Keratinocyte (primary cell): Measurements from ENCODE around the gene SWT1. TPM values are rescaled to one million over a fixed set of nuclear protein-coding genes. Genes with fewer than 3 reads are reported as not detected.

Source experiments
- DNase-seq: peaks from one replicate; pipeline ENCODE4 v3.0.0-alpha.2; 2011; ENCODE audit warnings: low read depth, missing footprints, low spot score
- FAIRE-seq: peaks from 2 replicates; lab custom pipeline; 2011; peaks lifted over from hg19 to GRCh38; lab: Jason Lieb, UNC
- H2AFZ ChIP-seq: 2 replicates; pipeline ENCODE4 v1.6.0; 2012; ENCODE audit warnings: low read length, control low read depth, inconsistent platforms; ENCODE audit not compliant: control insufficient read depth
- H3K27ac ChIP-seq: 2 replicates; pipeline ENCODE4 v1.5.1; 2011; ENCODE audit warnings: low read length; ENCODE audit not compliant: control insufficient read depth, insufficient read depth
- H3K27me3 ChIP-seq: 3 replicates; pipeline ENCODE4 v1.6.0; 2011; ENCODE audit warnings: low read length; ENCODE audit not compliant: control insufficient read depth, insufficient read depth; ENCODE audit errors: extremely low read depth
- H3K36me3 ChIP-seq, 2 experiments: 2 replicates in 1 of 2; 3 replicates in 1 of 2; pipeline ENCODE4 v1.5.1; 2011; ENCODE audit warnings: low read length in 2 of 2, mild to moderate bottlenecking in 1 of 2; ENCODE audit not compliant: control insufficient read depth in 2 of 2, insufficient read depth in 2 of 2; ENCODE audit errors: extremely low read depth in 1 of 2
- H3K4me1 ChIP-seq: 3 replicates; pipeline ENCODE4 v1.5.1; 2011; ENCODE audit warnings: low read length; ENCODE audit not compliant: control insufficient read depth, insufficient read depth; ENCODE audit errors: extremely low read depth
- H3K4me2 ChIP-seq: 3 replicates; pipeline ENCODE4 v1.6.0; 2011; ENCODE audit warnings: low read depth, low read length; ENCODE audit not compliant: control insufficient read depth, insufficient read depth; ENCODE audit errors: extremely low read depth
- H3K4me3 ChIP-seq, 3 experiments: fragments of 200-600 bp in 1 of 3; sonication (generic) in 1 of 3; 2 replicates in 2 of 3; 3 replicates in 1 of 3; pipeline ENCODE4 v1.5.1; 2011 to 2016; ENCODE audit warnings: low read length in 3 of 3, mild to moderate bottlenecking in 3 of 3, control low read depth in 2 of 3, inconsistent platforms in 1 of 3, low read depth in 1 of 3, mixed read lengths in 1 of 3, mixed run types in 1 of 3, moderate library complexity in 1 of 3; ENCODE audit not compliant: control insufficient read depth in 2 of 3, insufficient read depth in 2 of 3; ENCODE audit errors: extremely low read depth in 1 of 3
- H3K79me2 ChIP-seq: 2 replicates; pipeline ENCODE4 v1.6.0; 2012; ENCODE audit warnings: low read length; ENCODE audit not compliant: control insufficient read depth, insufficient read depth
- H3K9ac ChIP-seq: 3 replicates; pipeline ENCODE4 v1.6.0; 2011; ENCODE audit warnings: low read length; ENCODE audit not compliant: control insufficient read depth, insufficient read depth; ENCODE audit errors: extremely low read depth
- H3K9me1 ChIP-seq: 3 replicates; pipeline ENCODE4 v1.6.0; 2011; ENCODE audit warnings: low read length; ENCODE audit not compliant: control insufficient read depth, insufficient read depth; ENCODE audit errors: extremely low read depth
- H3K9me3 ChIP-seq: 2 replicates; pipeline ENCODE4 v1.5.1; 2012; ENCODE audit warnings: low read depth, low read length; ENCODE audit not compliant: control insufficient read depth
- H4K20me1 ChIP-seq: 3 replicates; pipeline ENCODE4 v1.6.0; 2011; ENCODE audit warnings: low read length; ENCODE audit not compliant: control insufficient read depth, insufficient read depth; ENCODE audit errors: extremely low read depth
- EZH2 ChIP-seq: IDR thresholded peaks from one replicate; pipeline ENCODE4 v1.6.1; 2012; ENCODE audit warnings: inconsistent platforms, mild to moderate bottlenecking, low read length, moderate library complexity
- dilution Hi-C: fragments of 300-500 bp; cut with MboI; formaldehyde crosslinking; loops from one replicate; pipeline ENCODE4 v1.7.0; 2020; ENCODE audit warnings: low sequenced_read_pairs; ENCODE audit not compliant: extremely low pct_ligation_motif_present
- polyA plus RNA-seq, 5 experiments: library from polyadenylated mRNA; depleted of rRNA in 3 of 5; stranded (reverse) in 3 of 5; stranded (forward) in 1 of 5; unstranded in 1 of 5; fragments of >200 nt; gene quantifications; 1 replicate in 1 of 5; 2 replicates in 3 of 5; 3 replicates in 1 of 5; pipeline versions ENCODE4 v1.2.1 to v1.2.3, GENCODE V29; 2011 to 2012; ENCODE audit warnings: missing spikeins in 2 of 5, low read depth in 1 of 5, low replicate concordance in 1 of 5
- TF ChIP-seq, protein P1 (sequence below), 3 experiments: IDR thresholded peaks in 1 of 3; conservative IDR thresholded peaks in 1 of 3; optimal IDR thresholded peaks in 1 of 3; 2 replicates in 2 of 3; 3 replicates in 1 of 3; pipeline versions ENCODE3 to v1.5.1; 2011; ENCODE audit warnings: low read length in 3 of 3, mild to moderate bottlenecking in 3 of 3, moderate library complexity in 2 of 3, control low read depth in 1 of 3, inconsistent platforms in 1 of 3; ENCODE audit not compliant: insufficient read depth in 2 of 3; ENCODE audit errors: extremely low read depth in 1 of 3

The SWT1 gene
- polyA plus RNA-seq, 1 donor (not counting 4 experiments of a cell fraction or from before 2014, with no cell fraction given) = 2.9 TPM

DNA sequence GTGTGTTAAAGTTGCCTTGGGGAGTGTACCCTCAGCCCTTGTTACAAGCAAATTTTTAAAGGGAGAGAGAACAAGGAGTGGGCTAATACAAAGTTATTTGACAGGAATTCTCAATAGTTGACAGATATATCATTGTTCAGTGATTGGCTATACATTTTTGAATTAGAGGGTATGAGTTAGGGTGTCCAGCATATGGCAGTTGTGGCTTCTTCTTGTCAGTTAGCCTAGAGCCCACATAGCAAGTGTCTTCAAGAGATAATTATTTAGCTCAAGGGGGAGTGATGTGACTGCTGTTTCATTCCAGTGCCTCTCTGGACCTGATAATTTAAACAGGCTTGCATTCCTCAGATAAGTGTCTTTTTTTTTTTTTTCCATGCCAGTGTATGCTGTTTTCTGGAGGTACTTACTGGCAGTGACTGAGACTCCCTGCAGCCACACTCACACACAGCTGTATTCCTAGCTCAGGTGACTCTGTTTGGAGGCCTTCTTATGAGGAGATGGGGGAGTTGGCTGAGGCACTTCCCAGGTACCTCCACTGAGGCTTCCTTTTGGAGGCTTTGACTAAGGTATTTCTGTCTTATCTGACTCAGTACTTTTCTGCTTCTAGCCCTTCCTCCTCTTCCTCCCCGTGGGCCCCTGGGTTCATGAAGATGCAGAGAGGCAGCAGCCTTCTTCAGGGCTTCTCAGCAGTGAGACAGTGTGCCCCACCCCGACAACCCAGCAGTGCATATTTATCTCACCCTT, 127.7 kb downstream of the SWT1 start:
- H3K9me1 ChIP-seq = no peaks in the 10 kb centered on the region
- FAIRE-seq (no peak), DNase-seq (no peak)
- dilution Hi-C loops = no loop called here
- TF ChIP-seq EZH2 = no peak
- TF ChIP-seq, protein P1, sequence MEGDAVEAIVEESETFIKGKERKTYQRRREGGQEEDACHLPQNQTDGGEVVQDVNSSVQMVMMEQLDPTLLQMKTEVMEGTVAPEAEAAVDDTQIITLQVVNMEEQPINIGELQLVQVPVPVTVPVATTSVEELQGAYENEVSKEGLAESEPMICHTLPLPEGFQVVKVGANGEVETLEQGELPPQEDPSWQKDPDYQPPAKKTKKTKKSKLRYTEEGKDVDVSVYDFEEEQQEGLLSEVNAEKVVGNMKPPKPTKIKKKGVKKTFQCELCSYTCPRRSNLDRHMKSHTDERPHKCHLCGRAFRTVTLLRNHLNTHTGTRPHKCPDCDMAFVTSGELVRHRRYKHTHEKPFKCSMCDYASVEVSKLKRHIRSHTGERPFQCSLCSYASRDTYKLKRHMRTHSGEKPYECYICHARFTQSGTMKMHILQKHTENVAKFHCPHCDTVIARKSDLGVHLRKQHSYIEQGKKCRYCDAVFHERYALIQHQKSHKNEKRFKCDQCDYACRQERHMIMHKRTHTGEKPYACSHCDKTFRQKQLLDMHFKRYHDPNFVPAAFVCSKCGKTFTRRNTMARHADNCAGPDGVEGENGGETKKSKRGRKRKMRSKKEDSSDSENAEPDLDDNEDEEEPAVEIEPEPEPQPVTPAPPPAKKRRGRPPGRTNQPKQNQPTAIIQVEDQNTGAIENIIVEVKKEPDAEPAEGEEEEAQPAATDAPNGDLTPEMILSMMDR (optimal IDR thresholded peaks at IDR 0.05 in 1 of 3, IDR thresholded peaks at IDR 0.05 in 1 of 3, conservative IDR thresholded peaks at IDR 0.05 in 1 of 3; ENCODE audit: extremely low read depth in 1 of 3, insufficient read depth in 2 of 3, low read length in 3 of 3) = no peak
- H3K4me2 ChIP-seq = no peak overlapping the region
- H3K9ac ChIP-seq = no peak overlapping the region
- H3K36me3 ChIP-seq = no peaks in the 10 kb centered on the region
- no peak overlapping the region for H3K27ac ChIP-seq
- H2AFZ ChIP-seq = no peak overlapping the region
- H4K20me1 ChIP-seq = no peaks in the 10 kb centered on the region
- H3K9me3 ChIP-seq = no peaks in the 10 kb centered on the region
- H3K79me2 ChIP-seq = no peaks in the 10 kb centered on the region
- H3K4me1 ChIP-seq = no peaks in the 10 kb centered on the region
- H3K4me3 ChIP-seq = no peak overlapping the region
- H3K27me3 ChIP-seq = no peaks in the 10 kb centered on the region

DNA sequence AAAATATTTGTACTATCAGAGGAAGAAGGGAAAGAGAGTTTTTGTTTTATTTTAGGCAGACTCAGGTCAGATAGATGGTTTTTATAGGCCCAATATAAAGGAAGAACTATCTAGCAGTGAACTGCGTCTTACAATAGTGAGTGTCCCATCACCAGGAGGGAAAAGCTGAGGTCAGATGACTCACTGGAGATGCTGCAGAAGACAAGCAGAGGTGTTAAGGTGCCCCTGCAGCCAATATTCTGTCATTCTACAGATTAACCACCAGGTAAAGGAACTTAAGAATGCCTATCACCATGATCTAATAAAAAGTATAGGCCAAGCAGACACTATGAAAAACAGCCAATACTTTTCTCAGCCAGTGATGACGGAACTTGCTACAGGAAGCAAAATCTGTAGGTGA, 130.5 kb downstream of the SWT1 start:
- Histone ChIP-seq H3K9ac (no peak overlapping the region), H3K9me3 (no peaks in the 10 kb centered on the region), H3K4me2 (no peak overlapping the region), H3K9me1 (no peaks in the 10 kb centered on the region), H4K20me1 (no peaks in the 10 kb centered on the region), H3K36me3 (no peaks in the 10 kb centered on the region), H3K4me3 (no peak overlapping the region), H3K27me3 (no peaks in the 10 kb centered on the region), H3K27ac (no peak overlapping the region), H2AFZ (no peak overlapping the region), H3K4me1 (no peaks in the 10 kb centered on the region), H3K79me2 (no peaks in the 10 kb centered on the region)
- TF ChIP-seq, protein P1 (optimal IDR thresholded peaks at IDR 0.05 in 1 of 3, IDR thresholded peaks at IDR 0.05 in 1 of 3, conservative IDR thresholded peaks at IDR 0.05 in 1 of 3; ENCODE audit: extremely low read depth in 1 of 3, insufficient read depth in 2 of 3, low read length in 3 of 3) = no peak
- TF ChIP-seq EZH2 = no peak
- FAIRE-seq = no peak
- dilution Hi-C loops = no loop called here
- DNase-seq = no peak
